GM23248 (cell line): ENCODE results near the gene CPM. TPM values are rescaled to one million over a fixed set of nuclear protein-coding genes. Genes with fewer than 3 reads are reported as not detected.

Experiments used
- DNase-seq: peaks from one replicate; pipeline ENCODE4 v3.0.0-alpha.2; 2015
- H2AFZ ChIP-seq: fragments of 200-600 bp; sonication (generic); 2 replicates; pipeline ENCODE4 v1.6.1; 2016; ENCODE audit warnings: antibody characterized with exemption
- H3F3A ChIP-seq: fragments of 200-600 bp; sonication (generic); 2 replicates; pipeline ENCODE4 v1.6.1; 2016; ENCODE audit warnings: mild to moderate bottlenecking, antibody characterized with exemption, mixed run types; ENCODE audit not compliant: insufficient read depth
- H3K27ac ChIP-seq: fragments of 200-600 bp; sonication (generic); 2 replicates; pipeline ENCODE4 v1.5.1; 2016; ENCODE audit warnings: mild to moderate bottlenecking
- H3K27me3 ChIP-seq: fragments of 200-600 bp; sonication (generic); replicated peaks from 2 replicates; pipeline ENCODE4 v1.6.1; 2016; ENCODE audit warnings: mild to moderate bottlenecking; ENCODE audit not compliant: insufficient read depth
- H3K36me3 ChIP-seq: fragments of 200-600 bp; sonication (generic); 2 replicates; pipeline ENCODE4 v1.6.1; 2016; ENCODE audit warnings: low read depth, mild to moderate bottlenecking
- H3K4me1 ChIP-seq: fragments of 200-600 bp; sonication (generic); 2 replicates; pipeline ENCODE4 v1.6.1; 2016; ENCODE audit warnings: mild to moderate bottlenecking; ENCODE audit not compliant: insufficient read depth
- H3K4me2 ChIP-seq: fragments of 200-600 bp; sonication (generic); one replicate; pipeline ENCODE4 v1.6.1; 2016; ENCODE audit warnings: mild to moderate bottlenecking; ENCODE audit not compliant: unreplicated experiment
- H3K4me3 ChIP-seq: fragments of 200-600 bp; sonication (generic); 2 replicates; pipeline ENCODE4 v1.5.1; 2016; ENCODE audit warnings: mild to moderate bottlenecking
- H3K79me2 ChIP-seq: fragments of 200-600 bp; sonication (generic); 2 replicates; pipeline ENCODE4 v1.6.1; 2016; ENCODE audit warnings: mild to moderate bottlenecking; ENCODE audit not compliant: insufficient read depth
- H3K9ac ChIP-seq: fragments of 200-600 bp; sonication (generic); 2 replicates; pipeline ENCODE4 v1.6.1; 2016; ENCODE audit warnings: mild to moderate bottlenecking
- H3K9me2 ChIP-seq: fragments of 200-600 bp; sonication (generic); 2 replicates; pipeline ENCODE4 v1.6.1; 2016; ENCODE audit warnings: mixed run types, mild to moderate bottlenecking, moderate library complexity; ENCODE audit not compliant: insufficient read depth
- H3K9me3 ChIP-seq: fragments of 200-600 bp; sonication (generic); one replicate; pipeline ENCODE4 v1.6.1; 2017; ENCODE audit warnings: low read depth
- H4K20me1 ChIP-seq: fragments of 200-600 bp; sonication (generic); 2 replicates; pipeline ENCODE4 v1.6.0; 2016; ENCODE audit not compliant: insufficient read depth
- EZH2 ChIP-seq: fragments of 200-600 bp; sonication (generic); IDR thresholded peaks from 2 replicates; pipeline ENCODE4 v1.6.1; 2018; ENCODE audit warnings: antibody characterized with exemption, mild to moderate bottlenecking; ENCODE audit not compliant: insufficient read depth, poor library complexity, severe bottlenecking
- EZH2phosphoT487 ChIP-seq: fragments of 200-600 bp; sonication (generic); IDR thresholded peaks from 2 replicates; pipeline ENCODE4 v1.6.1; 2018; ENCODE audit warnings: antibody characterized with exemption, moderate library complexity, mild to moderate bottlenecking, low read depth; ENCODE audit not compliant: insufficient read depth
- WGBS, 2 experiments: methylation state at CpG; one replicate each; pipeline ENCODE4 v1.1.6; 2015 to 2017; ENCODE audit warnings: low lambda C conversion rate in 2 of 2, low coverage in 1 of 2; ENCODE audit errors: missing lambda C conversion rate in 2 of 2; 5-methylcytosine and 5-hydroxymethylcytosine counted together
- in situ Hi-C: fragments of 300-500 bp; cut with MboI; formaldehyde crosslinking; loops from 2 replicates; pipeline ENCODE4 v1.15.0; 2020
- polyA plus RNA-seq: library from polyadenylated mRNA; unstranded; fragments of >200 nt; fragmentation: Nextera tagmentation; extraction: Ambion mirVana; gene quantifications from 2 replicates; pipeline ENCODE4 v1.2.1, GENCODE V29; 2016
- total RNA-seq: library from RNA; depleted of rRNA; stranded (reverse); fragments of >200 nt; shearing (Covaris generic); gene quantifications from 2 replicates; pipeline ENCODE4 v1.2.3, GENCODE V29; 2014

CPM gene
- total and polyA plus RNA-seq, 2 experiments from 2014 or later = 13.7 to 22.5 TPM

- Histone ChIP-seq H3F3A (no peaks in the 10 kb centered on the region), H3K9me2 (no peaks in the 10 kb centered on the region), H3K9me3 (no peaks in the 10 kb centered on the region), H2AFZ (no peak overlapping the region), H3K4me3 (no peak overlapping the region), H3K27ac (no peak overlapping the region), H3K36me3 (no peaks in the 10 kb centered on the region), H3K27me3 (no peaks in the 10 kb centered on the region), H3K4me1 (no peaks in the 10 kb centered on the region), H3K4me2 (no peak overlapping the region), H4K20me1 (no peaks in the 10 kb centered on the region), H3K79me2 (no peaks in the 10 kb centered on the region), H3K9ac (no peak overlapping the region)
- TF ChIP-seq EZH2 = no peak
- TF ChIP-seq EZH2phosphoT487 = no peak
- WGBS, 2 experiments = 76 to 81% methylated on average over 5 of the region's 5 CpGs
- in situ Hi-C loops = no loop called here
- no peak for DNase-seq
These were observed 52.2 kb downstream of the CPM start for GRCh38 chr12:68880660-68881325.

- no peak overlapping the region for H3K4me3 ChIP-seq
- no peak overlapping the region for H3K4me2 ChIP-seq
- no peaks in the 10 kb centered on the region for H3K79me2 ChIP-seq
- no peaks in the 10 kb centered on the region for H3K9me2 ChIP-seq
- H3K36me3 ChIP-seq = no peaks in the 10 kb centered on the region
- no peaks in the 10 kb centered on the region for H3K4me1 ChIP-seq
- DNase-seq = no peak
- WGBS, 2 experiments = 85 to 86% methylated on average over 4 of the region's 4 CpGs
- no peaks in the 10 kb centered on the region for H3K27me3 ChIP-seq
- H2AFZ ChIP-seq = no peak overlapping the region
- H3K9ac ChIP-seq = no peak overlapping the region
- in situ Hi-C loops = no loop called here
- no peaks in the 10 kb centered on the region for H4K20me1 ChIP-seq
- no peak overlapping the region for H3K27ac ChIP-seq
- no peak for TF ChIP-seq EZH2phosphoT487
- TF ChIP-seq EZH2 = no peak
- no peaks in the 10 kb centered on the region for H3K9me3 ChIP-seq
- H3F3A ChIP-seq = no peaks in the 10 kb centered on the region
These were observed 54.1 kb downstream of the CPM start for GRCh38 chr12:68878846-68879245.

- Histone ChIP-seq H3K27ac (no peak overlapping the region), H3K9ac (no peak overlapping the region), H3K79me2 (no peaks in the 10 kb centered on the region), H3K9me2 (no peaks in the 10 kb centered on the region), H3K27me3 (no peaks in the 10 kb centered on the region), H3K4me3 (no peak overlapping the region), H3K4me2 (no peak overlapping the region), H3K4me1 (no peaks in the 10 kb centered on the region), H3K9me3 (no peaks in the 10 kb centered on the region), H2AFZ (no peak overlapping the region), H3K36me3 (no peaks in the 10 kb centered on the region), H4K20me1 (no peaks in the 10 kb centered on the region), H3F3A (no peaks in the 10 kb centered on the region)
- WGBS, 2 experiments = 80 to 85% methylated on average over 4 of the region's 4 CpGs
- no peak for DNase-seq
- in situ Hi-C loops = no loop called here
- no peak for TF ChIP-seq EZH2phosphoT487
- no peak for TF ChIP-seq EZH2
These were observed 54.7 kb downstream of the CPM start for GRCh38 chr12:68878283-68878682.

- Histone ChIP-seq H3K79me2 (no peaks in the 10 kb centered on the region), H3K4me2 (no peak overlapping the region), H3K36me3 (no peaks in the 10 kb centered on the region), H4K20me1 (no peaks in the 10 kb centered on the region), H3K27me3 (no peaks in the 10 kb centered on the region), H3K9me3 (no peaks in the 10 kb centered on the region), H3K9ac (no peak overlapping the region), H3F3A (no peaks in the 10 kb centered on the region), H3K9me2 (no peaks in the 10 kb centered on the region), H3K4me1 (no peaks in the 10 kb centered on the region), H2AFZ (no peak overlapping the region), H3K27ac (no peak overlapping the region), H3K4me3 (no peak overlapping the region)
- in situ Hi-C loops = no loop called here
- WGBS, 2 experiments = 84 to 89% methylated on average over 4 of the region's 4 CpGs
- DNase-seq = no peak
- no peak for TF ChIP-seq EZH2
- TF ChIP-seq EZH2phosphoT487 = no peak
These were observed 55.4 kb downstream of the CPM start for GRCh38 chr12:68877583-68877982.

- H3K27me3 ChIP-seq = no peaks in the 10 kb centered on the region
- H3K4me2 ChIP-seq = no peak overlapping the region
- no peaks in the 10 kb centered on the region for H3K4me1 ChIP-seq
- TF ChIP-seq EZH2 = no peak
- no peaks in the 10 kb centered on the region for H3K36me3 ChIP-seq
- no peaks in the 10 kb centered on the region for H4K20me1 ChIP-seq
- in situ Hi-C loops = no loop called here
- H3K9me2 ChIP-seq = no peaks in the 10 kb centered on the region
- H3K4me3 ChIP-seq = no peak overlapping the region
- no peaks in the 10 kb centered on the region for H3K79me2 ChIP-seq
- no peaks in the 10 kb centered on the region for H3K9me3 ChIP-seq
- no peak overlapping the region for H2AFZ ChIP-seq
- no peaks in the 10 kb centered on the region for H3F3A ChIP-seq
- 90 to 98% methylated on average over 4 of the region's 4 CpGs for WGBS, 2 experiments
- H3K27ac ChIP-seq = no peak overlapping the region
- no peak for DNase-seq
- H3K9ac ChIP-seq = no peak overlapping the region
These were observed 56.5 kb downstream of the CPM start for GRCh38 chr12:68876461-68876860.
